ENCODE measurements around the gene DOCK8.

DOCK8 gene

DNA sequence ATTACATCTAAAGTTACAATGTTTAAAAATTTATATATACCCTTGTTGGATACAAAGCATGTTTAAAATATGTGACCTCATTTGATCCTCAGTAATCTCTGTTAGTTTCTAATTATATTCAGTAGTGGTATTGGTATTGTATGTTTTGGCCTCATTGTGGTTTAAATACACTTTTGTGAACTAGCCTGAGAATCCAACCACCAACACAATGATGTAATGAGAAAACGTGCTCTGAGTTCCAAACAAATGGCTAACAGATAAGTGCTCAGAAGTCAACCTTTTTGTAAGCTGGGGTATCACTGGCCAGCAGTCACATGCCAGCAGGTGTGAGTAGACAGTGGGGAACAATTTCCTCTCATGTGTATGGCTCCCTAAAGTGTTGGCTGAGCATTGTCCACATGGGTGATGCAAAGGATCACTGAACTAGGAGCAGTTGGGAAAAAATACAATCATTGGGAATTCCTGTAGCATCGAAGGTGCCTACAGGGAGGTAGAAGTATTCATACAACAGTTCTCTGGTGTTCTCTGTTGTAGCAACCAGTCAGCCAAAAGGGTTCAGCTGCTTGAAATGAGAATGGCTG is 56.1 kb downstream of the DOCK8 start:
- no peak for DNase-seq

DNA sequence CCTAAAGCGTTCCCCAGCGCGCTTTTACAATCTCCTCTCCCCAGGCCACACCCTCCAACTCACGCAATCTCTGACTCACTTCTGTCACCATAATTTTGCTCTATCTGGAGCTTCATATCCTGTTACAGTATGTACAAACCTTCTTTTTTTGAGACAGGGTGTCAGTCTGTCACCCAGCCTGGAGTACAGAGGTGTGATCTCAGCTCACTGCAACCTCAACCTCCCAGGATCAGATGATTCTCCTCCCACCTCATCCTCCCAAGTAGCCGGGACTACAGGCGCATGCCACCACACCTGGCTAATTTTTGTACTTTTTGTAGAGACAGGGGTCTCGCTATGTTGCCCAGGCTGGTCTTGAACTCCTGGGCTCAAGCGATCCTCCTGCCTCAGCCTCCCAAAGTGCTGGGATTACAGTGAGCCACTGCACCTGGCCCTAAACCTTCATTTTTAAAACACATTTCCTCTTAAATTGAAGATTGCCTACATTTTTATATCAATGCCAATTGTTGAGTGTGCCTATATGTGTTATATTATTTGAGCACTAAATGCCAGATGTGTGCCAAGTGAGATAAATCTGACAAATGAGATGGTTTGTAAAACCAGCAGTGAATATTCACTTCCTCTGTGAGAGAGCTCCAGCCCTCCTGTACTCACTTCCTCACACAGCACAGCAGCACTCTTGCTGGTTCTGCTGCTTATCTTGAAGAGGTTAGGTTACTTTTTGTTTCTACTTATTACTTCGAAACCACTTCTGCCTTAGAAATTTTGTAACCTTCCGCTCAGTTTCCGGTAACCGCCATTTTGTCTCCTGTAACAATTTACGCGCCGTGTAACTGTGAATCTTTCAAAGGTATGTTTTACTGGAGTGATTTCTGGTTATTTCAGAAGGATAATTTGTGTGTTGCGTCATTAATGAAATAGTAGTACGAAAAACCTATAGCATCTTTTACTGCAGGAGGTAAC is 57.9 kb downstream of the DOCK8 start:
- DNase-seq = no peak

- no peak for DNase-seq
Observed at GRCh38 chr9:274406-274805, 59.7 kb downstream of the DOCK8 start.

- no peak for DNase-seq
Observed at GRCh38 chr9:277601-278295, 63.1 kb downstream of the DOCK8 start.

DNA sequence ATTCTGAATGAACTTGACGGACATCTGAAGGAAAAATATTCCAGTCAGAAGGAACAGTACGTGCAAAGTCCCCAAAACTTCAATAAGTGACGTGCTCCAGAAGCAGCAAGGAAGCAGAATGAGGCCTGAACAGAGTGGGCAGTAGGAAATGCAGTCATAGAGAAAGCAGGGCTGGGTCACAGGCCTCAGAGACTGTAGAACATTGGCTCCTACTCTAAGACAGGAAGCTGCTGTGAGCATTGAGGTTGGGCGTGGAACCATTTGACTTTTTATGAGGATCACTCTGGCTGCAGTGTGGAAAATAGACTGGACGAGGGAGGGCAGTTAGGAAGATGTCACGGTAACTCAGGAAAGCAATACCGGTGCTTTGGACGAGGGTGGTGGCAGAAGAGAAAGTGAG is 64.0 kb downstream of the DOCK8 start:
- no peak for DNase-seq

GRCh38 chr9:279674-280073 is 65.0 kb downstream of the DOCK8 start:
- no peak for DNase-seq

DNA sequence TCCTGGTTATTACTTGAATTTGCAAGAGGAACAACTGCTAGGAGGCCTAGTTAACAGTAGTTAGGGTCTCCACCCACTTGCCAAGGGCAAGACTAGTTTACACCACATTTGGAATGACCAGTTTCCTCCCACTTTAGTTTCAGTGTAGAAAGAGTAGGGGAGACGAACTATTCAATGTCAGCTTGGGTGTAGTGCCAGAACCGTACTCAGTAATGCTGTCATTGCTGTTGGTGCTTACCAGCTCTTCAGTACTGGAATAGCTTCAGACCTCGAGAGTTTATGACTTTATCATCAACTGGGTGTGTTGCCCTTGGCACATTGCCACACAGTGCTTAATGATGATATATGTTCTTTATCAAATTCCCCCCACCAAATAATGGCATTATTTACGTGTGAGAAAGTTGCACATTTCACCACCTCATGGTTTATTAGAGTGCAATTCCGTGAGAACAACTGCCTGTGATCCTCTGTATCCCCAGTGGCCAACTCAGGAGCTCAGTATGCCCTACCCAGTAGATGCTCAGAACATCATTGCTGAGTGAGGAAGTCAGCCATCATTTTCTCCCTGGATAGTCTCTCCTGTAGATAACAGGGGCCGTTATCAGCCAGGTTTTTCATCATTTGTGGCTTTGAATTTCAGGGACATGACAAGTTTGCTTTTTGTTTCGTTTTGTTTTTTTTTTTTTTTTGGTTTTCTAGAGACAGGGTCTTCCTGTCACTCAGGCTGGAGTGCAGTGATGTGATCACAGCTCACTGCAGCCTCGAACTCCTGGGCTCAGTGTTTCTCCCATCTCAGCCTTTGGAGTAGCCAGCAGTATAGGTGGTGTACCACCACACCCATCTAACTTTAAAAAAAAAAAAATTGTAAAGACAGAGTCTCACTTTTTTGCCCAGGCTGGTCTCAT is 67.3 kb downstream of the DOCK8 start:
- DNase-seq = no peak

DNA sequence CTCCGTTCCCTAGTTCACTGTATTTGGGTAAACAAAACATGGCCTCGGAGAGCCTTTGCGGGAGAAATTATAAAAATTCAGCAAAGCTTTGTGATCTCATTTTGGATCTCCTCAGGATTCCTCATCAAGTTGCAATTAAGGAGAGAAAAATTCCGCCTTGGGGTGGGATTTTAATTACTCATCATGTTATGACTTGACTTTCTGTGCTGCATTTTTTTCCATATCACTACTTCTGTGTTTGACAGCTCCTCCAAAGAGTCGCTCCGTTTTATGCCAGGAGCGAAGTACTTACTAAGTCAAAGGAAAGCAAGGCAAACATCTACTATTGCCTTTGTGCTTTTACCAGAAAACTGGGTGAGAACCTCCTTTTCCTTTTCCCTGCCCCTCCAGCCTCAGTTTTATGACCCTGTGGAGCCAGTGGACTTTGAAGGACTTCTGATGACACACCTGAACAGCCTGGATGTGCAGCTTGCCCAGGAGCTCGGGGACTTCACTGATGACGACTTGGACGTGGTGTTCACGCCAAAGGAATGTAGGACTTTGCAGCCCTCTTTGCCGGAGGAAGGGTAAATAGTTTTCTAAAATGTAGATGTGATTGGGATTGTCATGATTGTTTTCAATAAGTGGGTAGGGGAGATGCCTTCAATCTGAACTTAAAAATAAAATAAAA is 71.5 kb downstream of the DOCK8 start:
- DNase-seq = no peak

GRCh38 chr9:289121-289520 is 74.5 kb downstream of the DOCK8 start:
- DNase-seq = no peak

DNA sequence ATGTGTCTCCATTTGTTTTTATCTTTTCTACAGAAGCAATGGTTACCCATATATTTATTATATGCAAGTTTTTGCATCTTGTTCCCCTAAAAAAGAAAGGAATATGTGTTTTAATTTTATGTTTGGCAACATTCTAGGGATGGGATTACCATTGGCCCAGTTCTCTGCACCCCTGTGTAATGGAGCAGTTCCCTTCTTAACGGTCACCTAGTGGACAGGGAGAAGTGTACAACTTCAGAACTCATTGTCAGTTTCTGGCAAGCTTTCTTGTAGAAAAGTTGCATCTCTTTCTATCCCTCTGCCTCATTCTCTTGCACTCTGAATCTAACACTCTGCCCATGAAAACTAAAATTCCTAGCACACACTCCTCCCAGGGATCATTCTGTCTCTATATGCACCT is 78.2 kb downstream of the DOCK8 start:
- no peak for DNase-seq

GRCh38 chr9:295576-295975 is 80.9 kb downstream of the DOCK8 start:
- no peak for DNase-seq

DNA sequence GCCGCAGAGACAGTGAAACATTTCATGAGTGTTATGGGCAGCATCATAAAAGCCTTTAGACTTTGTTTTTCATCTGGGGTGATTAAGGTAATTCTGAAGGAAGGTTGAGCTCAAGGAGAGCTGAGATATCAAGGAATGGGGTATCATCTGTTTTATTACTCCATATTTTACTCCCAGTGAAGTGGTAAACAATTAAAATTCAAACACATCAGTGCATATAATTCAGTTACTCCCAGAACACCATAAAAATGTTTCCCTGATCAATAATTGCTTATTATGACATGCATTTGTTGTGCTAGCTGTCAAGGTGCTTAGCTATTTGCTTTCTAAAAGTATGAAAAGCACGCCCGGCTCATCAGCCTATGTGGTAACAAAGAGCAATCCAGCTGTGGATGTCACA is 81.7 kb downstream of the DOCK8 start:
- DNase-seq = no peak

- DNase-seq = no peak
Observed at GRCh38 chr9:297104-297972, 82.7 kb downstream of the DOCK8 start.

DNA sequence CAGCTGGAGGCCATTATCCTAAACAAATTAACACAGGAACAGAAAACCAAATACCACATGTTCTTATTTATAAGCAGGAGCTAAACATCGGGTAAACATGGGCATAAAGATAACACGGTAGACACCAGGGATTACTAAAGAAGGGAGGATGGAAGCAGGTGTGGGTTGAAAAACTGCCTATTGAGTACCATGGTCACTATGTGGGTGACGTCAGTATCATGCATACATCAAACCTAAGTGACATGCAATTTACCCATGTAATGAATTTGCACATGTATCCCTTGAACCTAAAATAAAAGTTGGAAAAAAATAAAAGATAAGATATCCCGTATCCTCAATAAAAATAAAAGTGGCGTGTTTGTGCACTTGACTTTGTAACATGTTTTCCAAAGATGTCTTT is 88.8 kb downstream of the DOCK8 start:
- no peak for DNase-seq

GRCh38 chr9:304106-304505 is 89.4 kb downstream of the DOCK8 start:
- DNase-seq = no peak

- DNase-seq = no peak
Observed at GRCh38 chr9:304519-305185, 90.0 kb downstream of the DOCK8 start.

DNA sequence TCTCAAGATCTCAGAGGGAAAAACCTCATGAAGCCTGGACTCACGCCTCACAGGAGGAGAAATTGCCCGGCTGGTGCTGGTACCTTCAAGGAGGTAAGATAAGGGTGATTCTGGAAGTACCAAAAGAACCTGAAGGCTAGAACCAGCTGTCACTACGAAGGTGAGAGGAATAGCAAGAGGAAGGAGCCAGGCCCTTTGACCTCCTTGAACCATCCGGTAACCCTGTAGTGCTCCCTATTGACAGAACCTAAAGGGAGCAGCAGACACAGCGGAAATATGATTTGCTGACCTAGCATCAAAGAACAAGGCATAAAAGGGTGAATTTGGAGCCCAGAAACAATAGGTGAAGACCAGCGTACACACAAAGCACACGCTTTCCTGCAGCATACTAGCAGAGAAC is 92.2 kb downstream of the DOCK8 start:
- DNase-seq = no peak

DNA sequence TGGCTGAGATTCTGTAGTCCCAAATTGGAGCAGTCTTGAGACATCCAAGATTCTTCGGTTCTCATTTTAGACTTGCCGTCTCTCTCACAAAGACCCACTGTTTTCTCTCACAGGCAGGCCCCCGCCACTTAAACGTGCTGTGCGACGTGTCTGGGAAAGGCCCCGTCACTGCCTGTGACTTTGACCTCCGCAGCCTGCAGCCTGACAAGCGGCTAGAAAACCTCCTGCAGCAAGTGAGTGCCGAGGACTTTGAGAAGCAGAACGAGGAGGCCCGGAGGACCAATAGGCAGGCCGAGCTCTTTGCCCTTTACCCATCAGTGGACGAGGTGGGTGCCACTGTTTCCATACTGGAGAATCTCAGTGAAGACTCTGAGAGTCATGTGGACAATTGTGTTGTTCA is 97.2 kb downstream of the DOCK8 start:
- DNase-seq = no peak

- DNase-seq = no peak
Observed at GRCh38 chr9:312596-313320, 98.1 kb downstream of the DOCK8 start.

DNA sequence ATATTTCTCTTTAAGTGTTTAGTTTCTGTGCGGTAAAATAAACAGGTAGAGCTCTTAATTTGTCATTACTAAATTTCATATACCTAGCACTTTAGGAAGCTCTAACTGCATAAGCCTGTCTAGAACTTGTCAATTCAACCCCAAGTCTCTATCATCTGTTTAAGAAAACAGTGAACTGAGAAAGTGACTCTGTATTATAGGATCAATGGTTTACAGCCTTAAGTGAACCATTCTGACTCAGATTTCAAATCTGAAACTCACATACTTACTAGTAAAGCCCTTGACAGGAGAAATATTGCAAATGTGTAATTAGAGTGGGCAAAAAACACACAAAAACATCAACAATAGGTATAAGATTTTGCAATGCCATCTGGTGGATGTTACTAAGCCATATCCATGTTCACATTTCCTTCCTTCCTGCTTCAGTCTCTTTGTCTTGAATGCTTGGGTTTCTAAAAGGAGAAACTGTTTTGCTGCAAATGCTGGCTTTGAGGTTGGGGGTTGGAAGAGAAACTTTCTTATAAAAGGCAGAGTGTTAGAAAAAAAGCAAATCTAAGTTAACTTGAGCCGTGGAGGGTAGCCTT is 101.8 kb downstream of the DOCK8 start:
- no peak for DNase-seq

Data from NCI-H510A (cell line).